Erythroblast (primary cell): ENCODE results near the gene CHFR.

Source experiments
- GATA1 ChIP-seq: IDR thresholded peaks from 2 replicates; pipeline ENCODE4 v1.6.1; 2011; ENCODE audit warnings: low read depth, mild to moderate bottlenecking, control low read depth, low read length, moderate library complexity
- POLR2A ChIP-seq: IDR thresholded peaks from 2 replicates; pipeline ENCODE4 v1.6.1; 2011; ENCODE audit warnings: mild to moderate bottlenecking, low read length

- TF ChIP-seq POLR2A (no peak), GATA1 (no peak)
Measured at GRCh38 chr12:132833341-132833740, 54.1 kb downstream of the CHFR start.
